ENCODE measurements around the gene ZNF423.

Gene ZNF423

DNA sequence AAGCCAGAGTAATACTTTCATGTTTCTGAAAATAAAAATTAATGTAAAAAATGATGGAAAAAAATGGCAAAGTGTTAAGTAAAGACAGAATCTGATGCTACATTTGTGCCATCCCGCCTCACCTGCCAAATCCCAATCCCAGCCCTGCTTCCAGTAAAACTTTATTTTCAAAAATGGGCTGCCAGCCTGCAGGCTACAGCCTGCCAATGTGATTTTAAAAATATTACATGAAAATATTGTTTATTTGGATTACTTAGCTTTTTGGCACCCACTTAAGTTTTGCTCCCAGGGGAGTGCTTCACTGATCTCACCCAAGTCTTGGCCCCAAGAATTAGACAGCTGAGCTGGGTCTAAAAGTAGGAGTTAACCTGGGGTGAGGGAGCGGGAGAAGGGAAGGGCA is 369.5 kb downstream of the ZNF423 start:
- no peaks in the 10 kb centered on the region for H3K27me3 ChIP-seq (ENCODE audit: control insufficient read depth, insufficient read depth, low read length)
- H3K9ac ChIP-seq = no peak overlapping the region
- H3K27ac ChIP-seq = no peak overlapping the region
- no peak overlapping the region for H3K4me2 ChIP-seq (ENCODE audit: low read length)
- H3K4me3 ChIP-seq (ENCODE audit: low read depth, low read length) = no peak overlapping the region
- TF ChIP-seq, protein P1, sequence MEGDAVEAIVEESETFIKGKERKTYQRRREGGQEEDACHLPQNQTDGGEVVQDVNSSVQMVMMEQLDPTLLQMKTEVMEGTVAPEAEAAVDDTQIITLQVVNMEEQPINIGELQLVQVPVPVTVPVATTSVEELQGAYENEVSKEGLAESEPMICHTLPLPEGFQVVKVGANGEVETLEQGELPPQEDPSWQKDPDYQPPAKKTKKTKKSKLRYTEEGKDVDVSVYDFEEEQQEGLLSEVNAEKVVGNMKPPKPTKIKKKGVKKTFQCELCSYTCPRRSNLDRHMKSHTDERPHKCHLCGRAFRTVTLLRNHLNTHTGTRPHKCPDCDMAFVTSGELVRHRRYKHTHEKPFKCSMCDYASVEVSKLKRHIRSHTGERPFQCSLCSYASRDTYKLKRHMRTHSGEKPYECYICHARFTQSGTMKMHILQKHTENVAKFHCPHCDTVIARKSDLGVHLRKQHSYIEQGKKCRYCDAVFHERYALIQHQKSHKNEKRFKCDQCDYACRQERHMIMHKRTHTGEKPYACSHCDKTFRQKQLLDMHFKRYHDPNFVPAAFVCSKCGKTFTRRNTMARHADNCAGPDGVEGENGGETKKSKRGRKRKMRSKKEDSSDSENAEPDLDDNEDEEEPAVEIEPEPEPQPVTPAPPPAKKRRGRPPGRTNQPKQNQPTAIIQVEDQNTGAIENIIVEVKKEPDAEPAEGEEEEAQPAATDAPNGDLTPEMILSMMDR (IDR thresholded peaks at IDR 0.05) = no peak
- no peaks in the 10 kb centered on the region for H3K36me3 ChIP-seq (ENCODE audit: control insufficient read depth, insufficient read depth, low read length)
- no peaks in the 10 kb centered on the region for H3K4me1 ChIP-seq
- no peaks in the 10 kb centered on the region for H3K9me3 ChIP-seq (ENCODE audit: control insufficient read depth, low read length)
- no peak overlapping the region for H2AFZ ChIP-seq
- H3K79me2 ChIP-seq = no peaks in the 10 kb centered on the region

DNA sequence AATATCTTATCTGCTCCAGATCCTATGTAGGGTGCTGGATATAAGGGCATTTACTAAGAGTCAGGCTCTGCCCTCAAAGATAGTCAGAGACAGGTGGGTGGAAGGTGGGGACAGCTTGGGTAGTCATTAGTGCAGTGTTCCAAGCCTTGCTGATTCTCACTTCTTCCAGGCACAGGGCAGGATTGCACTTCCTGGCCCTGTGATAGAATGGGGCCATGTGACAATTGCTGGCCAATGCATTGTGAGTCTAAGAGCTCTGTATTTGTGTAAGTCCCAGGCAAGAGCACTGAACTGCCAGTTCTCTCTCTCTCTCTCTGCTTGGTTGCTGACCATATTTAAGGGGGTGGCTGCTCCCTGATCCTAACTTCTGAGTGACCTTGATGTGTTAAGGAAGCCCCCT is 370.2 kb downstream of the ZNF423 start:
- H3K9me3 ChIP-seq (ENCODE audit: control insufficient read depth, low read length) = no peaks in the 10 kb centered on the region
- H3K4me1 ChIP-seq = no peaks in the 10 kb centered on the region
- H3K79me2 ChIP-seq = no peaks in the 10 kb centered on the region
- no peaks in the 10 kb centered on the region for H3K36me3 ChIP-seq (ENCODE audit: control insufficient read depth, insufficient read depth, low read length)
- H3K9ac ChIP-seq = no peak overlapping the region
- no peaks in the 10 kb centered on the region for H3K27me3 ChIP-seq (ENCODE audit: control insufficient read depth, insufficient read depth, low read length)
- no peak overlapping the region for H2AFZ ChIP-seq
- no peak overlapping the region for H3K27ac ChIP-seq
- TF ChIP-seq, protein P1 (IDR thresholded peaks at IDR 0.05) = no peak
- no peak overlapping the region for H3K4me2 ChIP-seq (ENCODE audit: low read length)
- H3K4me3 ChIP-seq (ENCODE audit: low read depth, low read length) = no peak overlapping the region

DNA sequence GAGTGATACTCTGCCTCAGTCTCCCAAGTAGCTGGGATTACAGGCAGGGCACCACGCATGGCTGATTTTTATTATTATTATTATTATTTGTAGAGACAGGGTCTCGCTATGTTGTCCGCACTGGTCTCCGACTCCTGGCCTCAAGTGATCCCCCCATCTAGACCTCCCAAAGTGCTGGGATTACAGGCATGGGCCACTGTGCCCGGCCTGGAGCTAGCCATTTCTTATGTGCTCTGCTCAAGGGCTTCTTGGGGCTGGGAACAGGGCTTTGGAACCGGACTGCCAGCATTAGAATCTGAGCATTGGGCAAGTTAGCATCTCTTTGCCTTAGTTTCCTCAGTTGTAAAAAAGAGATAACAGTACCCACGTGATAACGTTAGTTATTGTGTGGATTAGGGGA is 371.0 kb downstream of the ZNF423 start:
- Histone ChIP-seq H2AFZ (peak overlapping the region; percentile 40), H3K27ac (no peak overlapping the region), H3K9ac (no peak overlapping the region), H3K27me3 (ENCODE audit: control insufficient read depth, insufficient read depth, low read length) (no peaks in the 10 kb centered on the region), H3K79me2 (no peaks in the 10 kb centered on the region), H3K4me3 (ENCODE audit: low read depth, low read length) (no peak overlapping the region), H3K36me3 (ENCODE audit: control insufficient read depth, insufficient read depth, low read length) (no peaks in the 10 kb centered on the region), H3K9me3 (ENCODE audit: control insufficient read depth, low read length) (no peaks in the 10 kb centered on the region), H3K4me1 (no peaks in the 10 kb centered on the region), H3K4me2 (ENCODE audit: low read length) (no peak overlapping the region)
- TF ChIP-seq, protein P1 (IDR thresholded peaks at IDR 0.05) = no peak

DNA sequence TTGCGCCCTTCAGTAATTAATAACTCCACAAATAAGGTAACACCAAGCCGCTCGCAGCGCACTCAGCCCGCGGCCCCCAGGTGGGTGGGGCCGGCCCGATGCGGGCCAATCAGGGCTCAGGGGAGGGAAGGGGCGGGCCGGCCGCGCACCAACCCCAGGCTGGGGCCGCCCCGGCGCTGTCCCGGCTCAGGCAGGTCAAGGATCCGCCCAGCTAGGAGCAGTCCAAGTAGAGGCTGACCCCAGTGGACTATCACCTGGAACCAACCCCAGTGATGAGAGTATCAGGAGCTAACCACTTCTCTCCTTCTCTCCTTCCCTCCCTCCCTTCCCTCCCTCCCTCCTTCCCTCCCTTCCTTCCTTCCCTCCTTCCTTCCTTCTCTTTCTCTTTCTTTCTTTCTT is 371.5 kb downstream of the ZNF423 start:
- Histone ChIP-seq H3K27ac (no peak overlapping the region), H3K4me3 (ENCODE audit: low read depth, low read length) (peak overlapping the region; percentile 26)
- TF ChIP-seq, protein P1 (IDR thresholded peaks at IDR 0.05) = no peak

DNA sequence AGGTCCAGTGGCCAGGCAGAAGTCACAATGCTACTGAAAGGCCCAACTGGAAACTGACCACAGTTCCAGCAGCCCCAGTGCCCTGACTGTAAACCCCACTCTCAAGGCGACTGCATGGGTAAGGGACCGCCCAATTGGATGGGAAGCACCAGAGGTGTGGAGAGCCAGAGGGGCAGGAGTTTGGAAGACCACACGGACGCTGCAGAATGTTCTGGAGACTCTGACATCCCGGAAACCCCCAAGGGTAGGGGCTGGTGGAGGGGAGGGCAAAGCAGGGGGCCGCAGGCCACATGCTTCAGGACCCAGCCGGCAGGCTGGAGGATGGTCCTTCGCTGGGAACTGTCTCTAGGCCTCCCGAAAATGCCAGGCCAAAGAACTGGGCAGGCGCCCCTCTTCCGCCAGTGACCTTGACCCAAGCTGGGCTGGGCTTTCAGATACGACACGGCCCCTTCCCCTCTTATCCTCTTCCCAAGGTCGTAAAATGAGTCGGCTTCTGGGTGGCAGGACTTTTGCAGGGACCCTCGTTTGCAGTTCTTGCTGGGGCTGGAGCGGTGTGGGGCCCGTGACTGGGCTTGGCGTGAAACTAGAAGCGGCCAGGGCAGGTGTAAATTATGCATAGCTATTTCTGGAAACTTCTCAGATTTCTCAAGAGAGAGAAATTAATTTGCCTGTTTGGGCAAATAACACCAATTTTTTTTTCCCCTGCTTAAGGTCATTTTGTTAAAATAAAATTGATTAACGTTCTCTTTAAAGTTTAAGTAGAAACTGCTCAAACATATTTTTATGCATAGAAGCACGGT is 372.1 kb downstream of the ZNF423 start:
- Histone ChIP-seq H3K9me3 (ENCODE audit: control insufficient read depth, low read length) (no peaks in the 10 kb centered on the region), H3K4me2 (ENCODE audit: low read length) (peak overlapping the region; percentile 37), H3K27me3 (ENCODE audit: control insufficient read depth, insufficient read depth, low read length) (no peaks in the 10 kb centered on the region), H3K36me3 (ENCODE audit: control insufficient read depth, insufficient read depth, low read length) (no peaks in the 10 kb centered on the region), H3K79me2 (no peaks in the 10 kb centered on the region), H3K4me3 (ENCODE audit: low read depth, low read length) (peak overlapping the region; percentile 26), H3K4me1 (no peaks in the 10 kb centered on the region), H3K27ac (no peak overlapping the region), H2AFZ (peak overlapping the region; percentile 40), H3K9ac (no peak overlapping the region)
- TF ChIP-seq, protein P1 (IDR thresholded peaks at IDR 0.05) = no peak

More for the DNA sequence above, 371.5 kb downstream of the ZNF423 start:
- no peaks in the 10 kb centered on the region for H3K27me3 ChIP-seq (ENCODE audit: control insufficient read depth, insufficient read depth, low read length)
- H2AFZ ChIP-seq = peak overlapping the region; percentile 40
- H3K79me2 ChIP-seq = no peaks in the 10 kb centered on the region
- H3K4me2 ChIP-seq (ENCODE audit: low read length) = peak overlapping the region; percentile 37
- H3K36me3 ChIP-seq (ENCODE audit: control insufficient read depth, insufficient read depth, low read length) = no peaks in the 10 kb centered on the region
- H3K4me1 ChIP-seq = no peaks in the 10 kb centered on the region
- H3K9me3 ChIP-seq (ENCODE audit: control insufficient read depth, low read length) = no peaks in the 10 kb centered on the region
- H3K9ac ChIP-seq = no peak overlapping the region
